ENCODE results near the gene OOSP1.

GRCh38 chr11:59990421-59990820 is 52.2 kb downstream of the OOSP1 start:
- TF ChIP-seq ZNF565 (CRISPR knock-in tag; conservative IDR thresholded peaks at IDR 0.05; ENCODE audit: low read depth) (no peak), RARB (CRISPR knock-in tag; IDR thresholded peaks at IDR 0.05) (no peak), PATZ1 (CRISPR knock-in tag; IDR thresholded peaks at IDR 0.05; ENCODE audit: borderline replicate concordance) (no peak), ZFP30 (CRISPR knock-in tag; IDR thresholded peaks at IDR 0.05) (no peak), TSHZ2 (CRISPR knock-in tag; IDR thresholded peaks at IDR 0.05) (no peak), POU6F1 (CRISPR knock-in tag; IDR thresholded peaks at IDR 0.05; ENCODE audit: borderline replicate concordance, low read depth) (no peak), TOX (CRISPR knock-in tag; IDR thresholded peaks at IDR 0.05; ENCODE audit: borderline replicate concordance) (no peak), TCF4 (CRISPR knock-in tag; IDR thresholded peaks at IDR 0.05; ENCODE audit: borderline replicate concordance) (no peak), GLIS3 (CRISPR knock-in tag; IDR thresholded peaks at IDR 0.05) (no peak), ZFP3 (CRISPR knock-in tag; IDR thresholded peaks at IDR 0.05) (no peak), ZNF70 (CRISPR knock-in tag; IDR thresholded peaks at IDR 0.05) (no peak), CSRNP3 (CRISPR knock-in tag; IDR thresholded peaks at IDR 0.05) (no peak), CSDC2 (CRISPR knock-in tag; IDR thresholded peaks at IDR 0.05) (no peak), ARNTL (CRISPR knock-in tag; IDR thresholded peaks at IDR 0.05; ENCODE audit: borderline replicate concordance, low read depth) (no peak)

Data from SK-N-SH treated with all-trans-retinoic acid at 6 μM for 48 hours (cell line).